Naive thymus-derived CD8-positive, alpha-beta T cell (primary cell): ENCODE results near the gene OR5P2. TPM values are rescaled to one million over a fixed set of nuclear protein-coding genes. Genes with fewer than 3 reads are reported as not detected.
"Not testable (repeated sequence)": the region's sequence is repeated elsewhere in the genome, so short reads cannot be mapped to it uniquely, and the experiment has no call there.

Experiments used
- ATAC-seq, 2 donors: fragments of 150-1000 bp; cut with Tn5 transposase in 1 of 2; sonication (Bioruptor Pico), chemical (Tn5 transposase) in 1 of 2; 1 replicate in 1 of 2; 2 replicates in 1 of 2; pipeline ENCODE4 v1.10.0; 2021; ENCODE audit warnings: mild to moderate bottlenecking in 2 of 2, moderate library complexity in 2 of 2
- POLR2A ChIA-PET: fragments of 350-600 bp; sonication (Branson Sonifier 250); formaldehyde crosslinking; loops from one replicate; lab custom pipeline; 2021; ENCODE audit warnings: antibody characterized with exemption; lab: Charles Lee
- DNase-seq, 10 donors: peaks; one replicate each; pipeline versions ENCODE4 v3.0.0 to v3.0.0-alpha.2; 2020 to 2022
- H3K27ac Mint-ChIP-seq, 10 donors: one replicate each; pipeline ENCODE4 v1.8.0; 2020 to 2022; ENCODE audit warnings: mild to moderate bottlenecking in 10 of 10, mixed read lengths in 10 of 10, moderate library complexity in 4 of 10, inconsistent platforms in 1 of 10
- H3K27me3 Mint-ChIP-seq, 5 donors: one replicate each; pipeline ENCODE4 v1.8.0; 2021 to 2022; ENCODE audit warnings: mixed read lengths in 5 of 5
- H3K36me3 Mint-ChIP-seq, 3 donors: one replicate each; pipeline ENCODE4 v1.8.0; 2020 to 2022; ENCODE audit warnings: mixed read lengths in 3 of 3, mild to moderate bottlenecking in 2 of 3, inconsistent platforms in 1 of 3
- H3K4me1 Mint-ChIP-seq, 4 donors: one replicate each; pipeline ENCODE4 v1.8.0; 2021 to 2022; ENCODE audit warnings: mixed read lengths in 4 of 4
- H3K4me3 Mint-ChIP-seq, 10 donors: one replicate each; pipeline ENCODE4 v1.8.0; 2020 to 2022; ENCODE audit warnings: mild to moderate bottlenecking in 10 of 10, mixed read lengths in 10 of 10, moderate library complexity in 6 of 10, inconsistent platforms in 1 of 10
- H3K9me3 Mint-ChIP-seq, 9 donors: one replicate each; pipeline ENCODE4 v1.8.0; 2020 to 2022; ENCODE audit warnings: mixed read lengths in 9 of 9, mild to moderate bottlenecking in 3 of 9, inconsistent platforms in 1 of 9, moderate library complexity in 1 of 9
- polyA plus RNA-seq, 3 donors: library from polyadenylated mRNA; unstranded; fragments of 300-500 nt; fragmentation: Illumina TruSeq; gene quantifications; one replicate each; pipeline ENCODE4 v1.2.3, GENCODE V29; 2021
- total RNA-seq, 8 experiments: library from RNA in 2 of 8; stranded (reverse) in 2 of 8; gene quantifications; one replicate each; pipeline ENCODE4 v1.2.3 and lab custom pipeline; 2021 to 2026

The OR5P2 gene
- total RNA-seq (not detected), polyA plus RNA-seq (not detected), total RNA-seq (lab: John Stamatoyannopoulos, UW) (0 reads per million in 6 experiments)

GRCh38 chr11:7796842-7797241 lies at the start of gene OR5P2:
OR5P2 (minus strand) TSS chr11:7796942; CDS start chr11:7796942, 0 bp downstream.
- no peaks in the 10 kb centered on the region for H3K4me1 Mint-ChIP-seq
- H3K9me3 Mint-ChIP-seq = peaks cover 0 to 35% (median 7%) of the 10 kb centered on the region in 9 donors
- peaks cover 0 to 5% (median 0%) of the 10 kb centered on the region in 3 donors for H3K36me3 Mint-ChIP-seq
- H3K27ac Mint-ChIP-seq = no peak within 1 kb of the TSS
- H3K27me3 Mint-ChIP-seq = peaks cover 4 to 40% (median 8%) of the 10 kb centered on the region in 5 donors
- POLR2A ChIA-PET = no interaction called here
- no peak for ATAC-seq
- no peak within 1 kb of the TSS for H3K4me3 Mint-ChIP-seq
- no peak for DNase-seq

- H3K4me1 Mint-ChIP-seq = no peaks in the 10 kb centered on the region
Measured at GRCh38 chr11:7846003-7846402, 49.3 kb upstream of the OR5P2 start.

GRCh38 chr11:7844986-7845385 lies 48.2 kb upstream of the OR5P2 start:
- peaks cover 2 to 36% (median 16%) of the 10 kb centered on the region in 5 donors for H3K27me3 Mint-ChIP-seq

More at GRCh38 chr11:7846003-7846402, 49.3 kb upstream of the OR5P2 start:
- Mint-ChIP-seq H3K36me3 (no peaks in the 10 kb centered on the region), H3K9me3 (peaks cover 0 to 5% (median 0%) of the 10 kb centered on the region in 9 donors), H3K4me3 (no peak overlapping the region), H3K27me3 (peaks cover 2 to 41% (median 16%) of the 10 kb centered on the region in 5 donors), H3K27ac (no peak overlapping the region)
- DNase-seq (no peak), ATAC-seq (no peak)
- POLR2A ChIA-PET = no interaction called here

GRCh38 chr11:7844521-7844920 lies 47.8 kb upstream of the OR5P2 start:
- ATAC-seq = no peak
- no peaks in the 10 kb centered on the region for H3K36me3 Mint-ChIP-seq
- no peak for DNase-seq
- POLR2A ChIA-PET = no interaction called here
- peaks cover 0 to 5% (median 0%) of the 10 kb centered on the region in 9 donors for H3K9me3 Mint-ChIP-seq
- H3K4me1 Mint-ChIP-seq = no peaks in the 10 kb centered on the region
- H3K27me3 Mint-ChIP-seq = peaks cover 2 to 31% (median 16%) of the 10 kb centered on the region in 5 donors
- H3K27ac Mint-ChIP-seq = no peak overlapping the region
- H3K4me3 Mint-ChIP-seq = no peak overlapping the region

More at GRCh38 chr11:7844986-7845385, 48.2 kb upstream of the OR5P2 start:
- H3K27ac Mint-ChIP-seq = no peak overlapping the region
- ATAC-seq (no peak), DNase-seq (no peak)
- no peaks in the 10 kb centered on the region for H3K36me3 Mint-ChIP-seq
- POLR2A ChIA-PET = no interaction called here
- H3K4me1 Mint-ChIP-seq = no peaks in the 10 kb centered on the region
- no peak overlapping the region for H3K4me3 Mint-ChIP-seq
- peaks cover 0 to 5% (median 0%) of the 10 kb centered on the region in 9 donors for H3K9me3 Mint-ChIP-seq

- Mint-ChIP-seq H3K27ac (no peak overlapping the region), H3K4me1 (no peaks in the 10 kb centered on the region), H3K9me3 (peaks cover 0 to 5% (median 0%) of the 10 kb centered on the region in 9 donors), H3K27me3 (peaks cover 10 to 35% (median 24%) of the 10 kb centered on the region in 5 donors), H3K4me3 (no peak overlapping the region), H3K36me3 (no peaks in the 10 kb centered on the region)
- DNase-seq (no peak), ATAC-seq (no peak)
- POLR2A ChIA-PET = no interaction called here
Measured at GRCh38 chr11:7840578-7840977, 43.8 kb upstream of the OR5P2 start.

- Mint-ChIP-seq H3K27ac (no peak overlapping the region), H3K9me3 (no peaks in the 10 kb centered on the region), H3K27me3 (peaks cover 6 to 23% (median 8%) of the 10 kb centered on the region in 5 donors), H3K4me3 (no peak overlapping the region), H3K36me3 (no peaks in the 10 kb centered on the region), H3K4me1 (no peaks in the 10 kb centered on the region)
- ATAC-seq = no peak
- POLR2A ChIA-PET = no interaction called here
- no peak for DNase-seq
Measured at GRCh38 chr11:7833527-7833926, 36.8 kb upstream of the OR5P2 start.

- POLR2A ChIA-PET = no interaction called here
- Mint-ChIP-seq H3K9me3 (no peaks in the 10 kb centered on the region), H3K4me1 (no peaks in the 10 kb centered on the region), H3K27ac (no peak within 1 kb of the TSS), H3K4me3 (no peak within 1 kb of the TSS), H3K36me3 (no peaks in the 10 kb centered on the region), H3K27me3 (peaks cover 0 to 21% (median 3%) of the 10 kb centered on the region in 5 donors)
- no peak for ATAC-seq
- no peak for DNase-seq
Measured at GRCh38 chr11:7830740-7831139, 34.0 kb upstream of the OR5P2 start, which contains the start of gene OR5P3. OR5P3 (minus strand) TSS chr11:7830840.

GRCh38 chr11:7826324-7826723 lies 29.6 kb upstream of the OR5P2 start:
- no peaks in the 10 kb centered on the region for H3K36me3 Mint-ChIP-seq
- H3K4me1 Mint-ChIP-seq = no peaks in the 10 kb centered on the region
- no peak overlapping the region for H3K4me3 Mint-ChIP-seq
- H3K9me3 Mint-ChIP-seq = peaks cover 0 to 3% (median 0%) of the 10 kb centered on the region in 9 donors
- no peak for ATAC-seq
- H3K27me3 Mint-ChIP-seq = peaks cover 0 to 18% (median 8%) of the 10 kb centered on the region in 5 donors
- DNase-seq = no peak
- no peak overlapping the region for H3K27ac Mint-ChIP-seq
- POLR2A ChIA-PET = no interaction called here

GRCh38 chr11:7820417-7820816 lies 23.7 kb upstream of the OR5P2 start:
- DNase-seq, H3K36me3 Mint-ChIP-seq, H3K4me1 Mint-ChIP-seq, H3K27me3 Mint-ChIP-seq, H3K27ac Mint-ChIP-seq, ATAC-seq, H3K4me3 Mint-ChIP-seq, POLR2A ChIA-PET: not testable (repeated sequence)
- peaks cover 4 to 32% (median 17%) of the 10 kb centered on the region in 9 donors for H3K9me3 Mint-ChIP-seq

GRCh38 chr11:7814897-7815296 lies 18.2 kb upstream of the OR5P2 start:
- peaks cover 12 to 65% (median 34%) of the 10 kb centered on the region in 9 donors for H3K9me3 Mint-ChIP-seq
- H3K27ac Mint-ChIP-seq, H3K27me3 Mint-ChIP-seq, POLR2A ChIA-PET, ATAC-seq, H3K4me1 Mint-ChIP-seq, DNase-seq, H3K4me3 Mint-ChIP-seq: not testable (repeated sequence)
- H3K36me3 Mint-ChIP-seq = peaks cover 0 to 13% (median 1%) of the 10 kb centered on the region in 3 donors

GRCh38 chr11:7810301-7810700 lies 13.6 kb upstream of the OR5P2 start:
- H3K27me3 Mint-ChIP-seq, H3K4me3 Mint-ChIP-seq, POLR2A ChIA-PET, ATAC-seq, H3K27ac Mint-ChIP-seq, H3K4me1 Mint-ChIP-seq, DNase-seq: not testable (repeated sequence)
- peaks cover 1 to 35% (median 2%) of the 10 kb centered on the region in 3 donors for H3K36me3 Mint-ChIP-seq
- H3K9me3 Mint-ChIP-seq = peaks cover 18 to 70% (median 33%) of the 10 kb centered on the region in 9 donors

GRCh38 chr11:7793233-7793632 lies 3.5 kb downstream of the OR5P2 start:
- POLR2A ChIA-PET = no interaction called here

GRCh38 chr11:7787239-7787638 lies 9.5 kb downstream of the OR5P2 start:
- H3K4me1 Mint-ChIP-seq = no peaks in the 10 kb centered on the region
- H3K27ac Mint-ChIP-seq = no peak overlapping the region
- peaks cover 2 to 14% (median 5%) of the 10 kb centered on the region in 5 donors for H3K27me3 Mint-ChIP-seq
- H3K36me3 Mint-ChIP-seq = peaks cover 0 to 16% (median 0%) of the 10 kb centered on the region in 3 donors
- ATAC-seq (no peak), DNase-seq (no peak)
- POLR2A ChIA-PET = no interaction called here
- H3K9me3 Mint-ChIP-seq = peaks cover 0 to 27% (median 14%) of the 10 kb centered on the region in 9 donors
- H3K4me3 Mint-ChIP-seq = no peak overlapping the region

More at GRCh38 chr11:7793233-7793632, 3.5 kb downstream of the OR5P2 start:
- H3K27me3 Mint-ChIP-seq = peaks cover 3 to 21% (median 4%) of the 10 kb centered on the region in 5 donors
- no peak overlapping the region for H3K4me3 Mint-ChIP-seq
- peaks cover 0 to 48% (median 8%) of the 10 kb centered on the region in 9 donors for H3K9me3 Mint-ChIP-seq
- ATAC-seq = no peak
- no peaks in the 10 kb centered on the region for H3K4me1 Mint-ChIP-seq
- no peaks in the 10 kb centered on the region for H3K36me3 Mint-ChIP-seq
- H3K27ac Mint-ChIP-seq = no peak overlapping the region
- DNase-seq = no peak
